ENCODE measurements around the gene MSANTD1. TPM values are rescaled to one million over a fixed set of nuclear protein-coding genes. Genes with fewer than 3 reads are reported as not detected.
A peak's percentile ranks its signal among the peaks of the same experiment; 100 is the strongest.

Gene MSANTD1
- total RNA-seq, 2 donors from 2014 or later: 0.40 to 1.3 TPM

GRCh38 chr4:3294401-3295241 is 45.7 kb downstream of the MSANTD1 start:
- Histone ChIP-seq H3K9me3 (no peaks in the 10 kb centered on the region), H3K27me3 (no peaks in the 10 kb centered on the region), H3K9ac (ENCODE audit: low read depth in 2 of 2, low read length in 2 of 2) (no peak overlapping the region), H3K27ac (no peak overlapping the region), H3K36me3 (no peaks in the 10 kb centered on the region), H3K4me3 (no peak overlapping the region), H3K4me1 (peaks cover 2% of the 10 kb centered on the region)
- no peak for DNase-seq
- TF ChIP-seq CTCF (IDR thresholded peaks at IDR 0.05): no peak
- intact Hi-C loops (cut with DNase I): no loop called here

- Histone ChIP-seq H3K4me1 (peaks cover 2% of the 10 kb centered on the region), H3K9ac (ENCODE audit: low read depth in 2 of 2, low read length in 2 of 2) (no peak overlapping the region), H3K4me3 (no peak overlapping the region), H3K27ac (no peak overlapping the region), H3K36me3 (no peaks in the 10 kb centered on the region), H3K27me3 (no peaks in the 10 kb centered on the region), H3K9me3 (no peaks in the 10 kb centered on the region)
- DNase-seq: peak; percentile 15
- no peak for TF ChIP-seq CTCF (IDR thresholded peaks at IDR 0.05)
- intact Hi-C loops (cut with DNase I): no loop called here
Measured at GRCh38 chr4:3295837-3296624, 47.1 kb downstream of the MSANTD1 start.

- no peak overlapping the region for H3K27ac ChIP-seq
- no peaks in the 10 kb centered on the region for H3K9me3 ChIP-seq
- TF ChIP-seq CTCF (IDR thresholded peaks at IDR 0.05): no peak
- no peaks in the 10 kb centered on the region for H3K27me3 ChIP-seq
- DNase-seq: peak; percentile 13
- H3K9ac ChIP-seq (ENCODE audit: low read depth in 2 of 2, low read length in 2 of 2): no peak overlapping the region
- no peak overlapping the region for H3K4me3 ChIP-seq
- intact Hi-C loops (cut with DNase I): no loop called here
- no peaks in the 10 kb centered on the region for H3K4me1 ChIP-seq
- no peaks in the 10 kb centered on the region for H3K36me3 ChIP-seq
Measured at GRCh38 chr4:3296651-3297050, 47.7 kb downstream of the MSANTD1 start.

GRCh38 chr4:3297066-3297859 is 48.3 kb downstream of the MSANTD1 start:
- H3K9me3 ChIP-seq: no peaks in the 10 kb centered on the region
- TF ChIP-seq CTCF (IDR thresholded peaks at IDR 0.05): no peak
- H3K4me1 ChIP-seq: no peaks in the 10 kb centered on the region

More at GRCh38 chr4:3297066-3297859, 48.3 kb downstream of the MSANTD1 start:
- Histone ChIP-seq H3K36me3 (no peaks in the 10 kb centered on the region), H3K4me3 (no peak overlapping the region), H3K27me3 (no peaks in the 10 kb centered on the region), H3K9ac (ENCODE audit: low read depth in 2 of 2, low read length in 2 of 2) (no peak overlapping the region), H3K27ac (no peak overlapping the region)
- peak; percentile 12 for DNase-seq
- intact Hi-C loops (cut with DNase I): no loop called here

Measured in colonic mucosa (tissue), 4 donors.